Skeletal muscle cell (primary cell): ENCODE results near the gene ERGIC1.

Experiments used
- DNase-seq: peaks from one replicate; pipeline ENCODE4 v3.0.0-alpha.2; 2010; ENCODE audit warnings: low read depth
- H3K4me3 ChIP-seq: 2 replicates; pipeline ENCODE4 v1.5.1; 2011; ENCODE audit warnings: low read depth, mild to moderate bottlenecking, control low read depth, low read length, moderate library complexity

The ERGIC1 gene

DNA sequence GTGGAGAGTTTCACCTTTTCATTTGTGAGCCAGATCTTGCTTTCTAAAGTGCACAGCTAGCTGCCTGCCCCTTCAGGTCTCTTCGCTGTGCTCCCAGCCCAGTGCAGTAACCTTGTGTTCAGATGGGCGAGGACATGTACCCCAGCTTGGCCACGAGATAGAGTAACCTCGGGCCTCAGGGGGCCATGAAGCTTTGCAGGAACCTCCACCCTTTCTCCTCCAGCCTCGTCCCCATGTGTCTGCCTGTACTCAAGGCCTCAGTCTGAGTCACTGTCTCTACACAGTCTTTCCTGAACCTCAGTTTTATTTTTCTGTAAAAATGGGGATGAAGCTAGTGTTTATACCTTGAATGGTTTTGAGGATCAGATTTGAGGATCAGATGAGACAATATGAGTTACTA is 37.9 kb downstream of the ERGIC1 start:
- DNase-seq: no peak
- no peak overlapping the region for H3K4me3 ChIP-seq

- H3K4me3 ChIP-seq: no peak overlapping the region
- no peak for DNase-seq
Measured at GRCh38 chr5:172872997-172873491, 39.0 kb downstream of the ERGIC1 start.

DNA sequence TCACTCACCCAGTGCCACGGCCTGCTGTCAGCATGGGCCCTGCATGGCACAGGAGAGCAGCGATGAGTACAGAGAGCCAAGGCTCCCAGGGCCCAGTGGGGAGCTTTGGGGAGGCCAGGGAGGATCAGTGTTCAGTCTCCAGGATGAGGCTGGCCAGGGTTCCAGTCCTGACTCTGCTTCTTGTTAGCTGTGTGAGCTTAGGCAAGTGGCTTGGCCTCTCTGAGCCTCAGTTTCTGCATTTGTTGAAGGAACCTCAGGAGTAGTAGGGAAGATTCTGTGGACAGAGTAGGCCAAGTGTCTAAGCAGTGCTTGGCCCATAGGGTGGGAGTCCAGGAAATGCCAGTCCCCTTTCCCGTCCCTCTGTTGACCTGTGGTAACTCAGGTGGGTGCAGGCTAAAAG is 39.5 kb downstream of the ERGIC1 start:
- no peak for DNase-seq
- no peak overlapping the region for H3K4me3 ChIP-seq

- no peak for DNase-seq
- no peak overlapping the region for H3K4me3 ChIP-seq
Measured at GRCh38 chr5:172874647-172875504, 40.8 kb downstream of the ERGIC1 start.

DNA sequence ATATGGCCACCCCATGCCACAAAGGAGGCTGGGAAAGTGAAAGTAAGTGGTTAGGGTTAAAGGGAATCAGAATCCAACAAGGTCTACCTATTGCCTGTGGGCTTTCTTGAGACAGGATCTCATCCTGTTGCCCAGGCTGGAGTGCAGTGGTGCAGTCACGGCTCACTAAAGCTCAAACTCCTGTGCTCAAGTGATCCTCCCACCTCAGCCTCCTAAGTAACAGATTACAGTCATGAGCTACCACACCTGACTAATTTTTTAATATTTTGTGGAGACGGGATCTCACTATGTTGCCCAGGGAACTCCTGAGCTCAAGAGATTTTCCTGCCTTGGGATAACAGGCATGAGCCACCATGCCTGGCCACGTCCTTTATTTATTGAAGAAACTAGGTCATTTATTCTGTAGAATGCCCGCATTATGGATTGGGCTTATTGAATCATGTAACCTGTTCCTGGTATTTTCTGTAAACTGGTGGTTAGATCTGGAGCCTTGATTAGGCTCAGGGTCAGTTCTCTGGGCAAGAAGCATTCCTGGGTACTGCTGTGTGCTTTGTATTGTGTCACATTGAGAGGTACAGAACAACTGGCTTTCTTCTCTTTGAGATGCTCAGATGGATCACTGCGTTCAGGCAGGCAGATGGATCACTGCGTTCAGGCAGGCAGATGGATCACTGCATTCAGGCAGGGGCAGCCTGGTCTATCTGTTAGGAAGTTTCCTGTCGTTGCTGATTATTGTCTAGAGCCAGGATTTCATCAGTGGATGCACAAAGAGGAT is 41.6 kb downstream of the ERGIC1 start:
- H3K4me3 ChIP-seq: no peak overlapping the region
- no peak for DNase-seq

GRCh38 chr5:172876578-172876977 is 42.5 kb downstream of the ERGIC1 start:
- H3K4me3 ChIP-seq: no peak overlapping the region
- DNase-seq: no peak

DNA sequence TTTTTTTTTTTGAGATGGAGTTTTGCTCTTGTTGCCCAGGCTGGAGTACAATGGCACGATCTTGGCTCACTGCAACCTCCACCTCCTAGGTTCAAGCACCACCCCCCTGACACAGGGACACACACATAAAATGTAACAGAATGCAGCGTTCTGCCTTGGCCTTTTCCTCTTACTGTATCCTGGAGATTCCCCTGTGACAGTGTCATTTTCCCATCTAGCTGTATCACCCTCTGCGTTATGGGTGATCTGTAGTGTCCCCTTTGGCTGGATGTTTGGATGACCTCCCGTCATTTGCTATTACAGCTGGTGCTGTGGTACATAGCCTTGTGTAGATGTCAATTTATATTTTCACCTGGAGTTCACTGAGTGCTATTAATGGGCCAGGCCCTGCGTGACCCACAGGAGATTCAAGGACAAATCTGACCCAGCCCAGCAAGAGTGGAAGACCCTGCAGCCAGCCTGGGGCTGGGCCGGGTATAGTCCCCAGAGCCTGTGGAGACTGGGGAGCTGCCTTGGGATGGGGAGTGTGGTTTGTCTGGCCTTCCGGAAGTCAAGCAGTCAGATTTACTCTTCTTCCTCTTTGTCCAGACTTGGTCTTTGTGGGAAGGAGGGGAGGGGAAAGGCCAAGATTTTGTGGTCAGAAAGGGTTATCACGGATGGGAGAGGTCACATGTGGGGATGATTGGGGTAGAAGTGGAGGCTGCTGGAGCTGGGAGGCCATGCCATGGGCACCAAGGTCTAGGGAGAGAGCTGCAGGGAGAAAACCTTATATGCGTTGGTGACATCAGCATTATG is 43.6 kb downstream of the ERGIC1 start:
- DNase-seq: no peak
- H3K4me3 ChIP-seq: no peak overlapping the region

GRCh38 chr5:172878585-172878932 is 44.5 kb downstream of the ERGIC1 start:
- DNase-seq: no peak
- no peak overlapping the region for H3K4me3 ChIP-seq

GRCh38 chr5:172878933-172879752 is 45.1 kb downstream of the ERGIC1 start:
- no peak overlapping the region for H3K4me3 ChIP-seq
- no peak for DNase-seq

DNA sequence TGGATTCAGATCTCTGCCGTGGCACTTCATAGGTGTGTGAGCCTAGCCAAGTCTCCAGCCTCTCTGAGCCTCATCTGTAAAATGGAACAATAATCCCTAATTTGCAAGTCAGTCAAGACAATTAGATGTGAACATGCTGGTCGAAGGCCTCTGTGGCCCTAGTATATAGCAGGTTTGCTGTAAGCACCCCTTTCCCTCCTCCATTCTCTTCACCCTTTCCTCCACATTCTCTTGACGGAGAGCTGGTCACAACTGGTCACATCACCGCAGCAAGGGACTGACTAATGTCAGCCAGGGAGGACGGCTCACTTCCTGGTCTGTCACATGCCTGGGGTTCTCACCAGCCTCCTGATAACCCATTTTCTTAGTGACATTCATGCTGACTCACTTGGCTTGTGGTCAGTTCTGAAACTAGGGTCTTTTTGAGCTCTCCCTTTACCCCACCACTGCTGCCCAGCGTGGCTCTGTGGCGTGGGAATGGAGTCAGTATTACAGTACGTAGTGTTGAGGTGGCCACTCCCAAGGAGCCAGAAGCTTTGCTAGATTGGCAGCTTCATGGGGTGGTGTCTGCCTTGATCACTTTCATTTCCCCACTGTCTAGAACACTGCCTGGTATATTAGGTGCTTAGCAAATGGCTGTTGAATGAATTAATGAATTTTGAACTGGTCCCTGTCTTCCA is 47.8 kb downstream of the ERGIC1 start:
- no peak for DNase-seq
- H3K4me3 ChIP-seq: no peak overlapping the region

- no peak for DNase-seq
- H3K4me3 ChIP-seq: no peak overlapping the region
Measured at GRCh38 chr5:172883066-172883465, 49.0 kb downstream of the ERGIC1 start.

- no peak overlapping the region for H3K4me3 ChIP-seq
- no peak for DNase-seq
Measured at GRCh38 chr5:172885597-172886340, 51.7 kb downstream of the ERGIC1 start.

GRCh38 chr5:172886476-172886875 is 52.4 kb downstream of the ERGIC1 start:
- no peak overlapping the region for H3K4me3 ChIP-seq
- no peak for DNase-seq

DNA sequence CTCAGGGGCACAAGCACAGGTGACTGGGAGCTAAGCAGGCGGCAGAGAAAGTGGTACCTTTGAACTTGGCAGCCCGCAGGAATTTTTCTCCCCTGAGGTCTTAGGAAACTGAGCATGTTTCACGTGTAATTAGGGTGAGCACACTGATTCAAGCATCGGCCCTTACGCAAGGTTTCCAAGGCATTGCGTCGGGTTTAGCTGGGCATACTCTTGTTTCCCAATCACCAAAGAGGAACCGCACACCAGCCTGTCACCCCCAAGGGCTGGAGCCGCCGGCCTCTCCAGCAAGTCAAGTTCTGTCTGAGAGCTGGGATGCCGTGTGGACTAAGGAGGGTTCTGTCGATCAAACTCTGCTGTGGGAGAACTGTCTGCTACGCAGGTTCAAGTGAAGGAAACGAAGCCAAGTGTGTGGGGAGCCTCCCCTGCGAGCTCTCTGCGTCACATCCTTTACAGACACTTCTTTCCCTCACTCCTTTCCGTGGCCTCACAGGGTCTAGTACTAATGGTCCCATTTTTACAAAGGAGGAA is 53.0 kb downstream of the ERGIC1 start:
- DNase-seq: peak; percentile 98
- H3K4me3 ChIP-seq: no peak overlapping the region

GRCh38 chr5:172887692-172888091 is 53.6 kb downstream of the ERGIC1 start:
- DNase-seq: peak; percentile 94
- no peak overlapping the region for H3K4me3 ChIP-seq

GRCh38 chr5:172890659-172891058 is 56.6 kb downstream of the ERGIC1 start:
- DNase-seq: no peak
- no peak overlapping the region for H3K4me3 ChIP-seq

- no peak for DNase-seq
- no peak overlapping the region for H3K4me3 ChIP-seq
Measured at GRCh38 chr5:172891716-172892421, 57.8 kb downstream of the ERGIC1 start.
